Kidney epithelial cell (primary cell): ENCODE measurements around the gene CDK5RAP2. TPM values are rescaled to one million over a fixed set of nuclear protein-coding genes. Genes with fewer than 3 reads are reported as not detected.

Source experiments
- DNase-seq: peaks from one replicate; pipeline ENCODE4 v3.0.0-alpha.2; 2010; ENCODE audit warnings: low read depth
- H3K27me3 ChIP-seq: 2 replicates; pipeline ENCODE4 v1.6.0; 2011; ENCODE audit warnings: low read length; ENCODE audit not compliant: control insufficient read depth, insufficient read depth
- H3K36me3 ChIP-seq: 2 replicates; pipeline ENCODE4 v1.5.1; 2011; ENCODE audit warnings: low read length; ENCODE audit not compliant: control insufficient read depth, insufficient read depth
- H3K4me3 ChIP-seq: 2 replicates; pipeline ENCODE4 v1.5.1; 2011; ENCODE audit warnings: low read depth, mild to moderate bottlenecking, control low read depth, low read length
- CTCF ChIP-seq: IDR thresholded peaks from 2 replicates; pipeline ENCODE4 v1.5.1; 2011; ENCODE audit warnings: mild to moderate bottlenecking, moderate library complexity, low read length, control low read depth, inconsistent platforms; ENCODE audit not compliant: insufficient read depth, poor library complexity, severe bottlenecking
- total RNA-seq: library from RNA; depleted of rRNA; stranded (reverse); fragments of >200 nt; gene quantifications from 2 replicates; pipeline ENCODE4 v1.2.3, GENCODE V29; 2015

The CDK5RAP2 gene
- total RNA-seq, 1 donor from 2014 or later = 41.9 TPM

DNA sequence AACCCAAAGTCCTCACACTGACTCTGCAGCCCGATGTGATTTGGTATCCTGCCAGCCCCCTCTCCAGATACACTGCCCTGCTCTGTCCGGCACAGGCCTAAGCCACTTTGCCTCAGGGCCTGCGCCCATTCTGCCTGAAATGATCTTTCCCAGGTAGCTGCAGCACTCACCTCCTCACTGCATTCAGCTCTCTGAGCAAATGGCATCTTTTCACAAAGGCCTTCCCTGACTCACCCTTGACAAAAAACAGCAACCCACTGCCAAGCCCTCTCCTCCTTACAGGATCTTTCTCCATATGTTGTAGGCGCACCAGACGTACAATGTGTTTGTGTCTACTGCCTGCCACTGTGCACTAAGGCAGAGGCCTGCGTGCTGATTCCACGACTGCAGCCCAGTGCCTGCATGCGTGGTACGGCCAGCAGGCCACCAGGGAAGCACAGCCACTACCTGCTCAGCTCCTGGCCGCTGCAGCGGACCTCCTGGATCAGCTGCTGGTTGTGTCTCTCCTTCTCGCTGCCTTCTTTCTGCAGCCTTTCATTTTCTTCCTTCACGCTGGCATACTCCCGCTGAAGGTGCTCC, 171.2 kb downstream of the CDK5RAP2 start:
- no peak for TF ChIP-seq CTCF
- Histone ChIP-seq H3K27me3 (no peaks in the 10 kb centered on the region), H3K4me3 (no peak overlapping the region), H3K36me3 (no peaks in the 10 kb centered on the region)
- DNase-seq = no peak

DNA sequence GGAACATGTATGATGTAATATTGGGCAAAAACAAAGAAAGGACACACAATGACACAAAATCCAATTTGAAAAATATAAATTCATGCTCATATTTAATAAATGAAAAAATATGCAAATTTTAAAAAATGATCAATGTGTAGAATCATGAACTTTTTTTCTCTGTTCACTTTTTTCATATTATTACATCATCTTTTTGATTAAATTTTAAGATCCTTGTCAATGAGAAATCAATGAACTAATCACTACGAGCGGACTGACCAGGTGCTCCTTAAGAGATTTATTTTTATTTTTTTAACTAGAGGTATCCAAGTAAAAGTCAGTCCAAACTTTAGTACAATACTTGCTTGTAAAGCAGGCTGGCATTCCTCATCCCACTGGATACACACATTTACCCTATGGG, 174.1 kb downstream of the CDK5RAP2 start:
- H3K36me3 ChIP-seq = no peaks in the 10 kb centered on the region
- no peak for DNase-seq
- no peak for TF ChIP-seq CTCF

GRCh38 chr9:120405134-120405533, 174.8 kb downstream of the CDK5RAP2 start:
- no peak overlapping the region for H3K4me3 ChIP-seq
- no peak for TF ChIP-seq CTCF
- DNase-seq = no peak
- H3K27me3 ChIP-seq = no peaks in the 10 kb centered on the region
- H3K36me3 ChIP-seq = peaks cover 1% of the 10 kb centered on the region

More for the DNA sequence above, 174.1 kb downstream of the CDK5RAP2 start:
- Histone ChIP-seq H3K27me3 (no peaks in the 10 kb centered on the region), H3K4me3 (no peak overlapping the region)

- Histone ChIP-seq H3K36me3 (peaks cover 1% of the 10 kb centered on the region), H3K4me3 (no peak overlapping the region), H3K27me3 (no peaks in the 10 kb centered on the region)
- no peak for TF ChIP-seq CTCF
- DNase-seq = no peak
These were observed 176.5 kb downstream of the CDK5RAP2 start for GRCh38 chr9:120403543-120403856.

DNA sequence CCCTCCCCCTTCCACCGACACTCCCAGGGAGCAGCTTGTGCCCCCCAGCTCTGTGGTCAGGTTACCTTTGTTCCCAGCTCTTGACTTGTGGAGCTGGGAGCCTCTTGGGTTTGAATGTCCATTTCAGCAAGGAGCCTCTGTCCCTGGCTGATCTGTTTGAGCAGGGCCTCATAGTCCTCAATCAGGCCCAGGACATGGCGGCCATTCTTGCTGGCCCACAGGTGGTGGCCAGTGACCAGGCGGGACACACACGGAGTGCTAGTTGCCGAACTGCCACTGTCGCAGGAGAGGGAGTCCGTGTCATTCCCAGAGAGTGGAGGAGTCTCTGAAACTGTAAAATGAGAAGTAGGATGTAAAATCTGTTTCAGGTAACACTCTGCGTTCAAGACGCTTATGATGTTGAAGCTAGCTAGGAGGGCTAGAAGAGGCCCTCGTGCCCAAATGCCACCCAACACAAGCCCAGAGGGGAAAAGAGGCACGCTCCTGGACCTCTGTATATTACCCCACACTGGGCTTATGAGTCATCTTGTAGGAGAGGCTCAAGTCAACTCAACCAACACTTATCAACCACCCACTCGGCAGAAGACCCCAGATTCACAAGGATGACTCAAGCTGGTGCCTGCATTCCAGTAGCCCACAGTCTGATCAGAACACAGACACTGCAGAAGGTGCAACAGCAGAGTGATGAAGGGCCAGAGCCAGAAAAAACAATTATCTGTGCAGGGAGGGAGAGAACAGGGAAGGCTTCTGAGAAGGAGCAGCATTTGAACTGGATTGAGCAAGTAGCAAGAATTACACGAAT, 177.0 kb downstream of the CDK5RAP2 start:
- peak; percentile 84 for DNase-seq
- H3K27me3 ChIP-seq = no peaks in the 10 kb centered on the region
- peaks cover 1% of the 10 kb centered on the region for H3K36me3 ChIP-seq
- TF ChIP-seq CTCF = no peak
- H3K4me3 ChIP-seq = no peak overlapping the region
